Measurements from ENCODE around the gene MAP3K6. TPM values are rescaled to one million over a fixed set of nuclear protein-coding genes. Genes with fewer than 3 reads are reported as not detected.

MAP3K6 gene, protein sequence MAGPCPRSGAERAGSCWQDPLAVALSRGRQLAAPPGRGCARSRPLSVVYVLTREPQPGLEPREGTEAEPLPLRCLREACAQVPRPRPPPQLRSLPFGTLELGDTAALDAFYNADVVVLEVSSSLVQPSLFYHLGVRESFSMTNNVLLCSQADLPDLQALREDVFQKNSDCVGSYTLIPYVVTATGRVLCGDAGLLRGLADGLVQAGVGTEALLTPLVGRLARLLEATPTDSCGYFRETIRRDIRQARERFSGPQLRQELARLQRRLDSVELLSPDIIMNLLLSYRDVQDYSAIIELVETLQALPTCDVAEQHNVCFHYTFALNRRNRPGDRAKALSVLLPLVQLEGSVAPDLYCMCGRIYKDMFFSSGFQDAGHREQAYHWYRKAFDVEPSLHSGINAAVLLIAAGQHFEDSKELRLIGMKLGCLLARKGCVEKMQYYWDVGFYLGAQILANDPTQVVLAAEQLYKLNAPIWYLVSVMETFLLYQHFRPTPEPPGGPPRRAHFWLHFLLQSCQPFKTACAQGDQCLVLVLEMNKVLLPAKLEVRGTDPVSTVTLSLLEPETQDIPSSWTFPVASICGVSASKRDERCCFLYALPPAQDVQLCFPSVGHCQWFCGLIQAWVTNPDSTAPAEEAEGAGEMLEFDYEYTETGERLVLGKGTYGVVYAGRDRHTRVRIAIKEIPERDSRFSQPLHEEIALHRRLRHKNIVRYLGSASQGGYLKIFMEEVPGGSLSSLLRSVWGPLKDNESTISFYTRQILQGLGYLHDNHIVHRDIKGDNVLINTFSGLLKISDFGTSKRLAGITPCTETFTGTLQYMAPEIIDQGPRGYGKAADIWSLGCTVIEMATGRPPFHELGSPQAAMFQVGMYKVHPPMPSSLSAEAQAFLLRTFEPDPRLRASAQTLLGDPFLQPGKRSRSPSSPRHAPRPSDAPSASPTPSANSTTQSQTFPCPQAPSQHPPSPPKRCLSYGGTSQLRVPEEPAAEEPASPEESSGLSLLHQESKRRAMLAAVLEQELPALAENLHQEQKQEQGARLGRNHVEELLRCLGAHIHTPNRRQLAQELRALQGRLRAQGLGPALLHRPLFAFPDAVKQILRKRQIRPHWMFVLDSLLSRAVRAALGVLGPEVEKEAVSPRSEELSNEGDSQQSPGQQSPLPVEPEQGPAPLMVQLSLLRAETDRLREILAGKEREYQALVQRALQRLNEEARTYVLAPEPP (N-terminal part only)
- total RNA-seq = 100 to 1,000 TPM in 1 of 4 donors, 10 to 100 TPM in 3; 26.4 to 129 (median 35.1) TPM

GRCh38 chr1:27366411-27367159 is at the start of gene MAP3K6:
TSS of gene MAP3K6 (minus strand) at chr1:27366961. CDS start at chr1:27366597, 364 bp downstream.
- TF ChIP-seq, protein P1, sequence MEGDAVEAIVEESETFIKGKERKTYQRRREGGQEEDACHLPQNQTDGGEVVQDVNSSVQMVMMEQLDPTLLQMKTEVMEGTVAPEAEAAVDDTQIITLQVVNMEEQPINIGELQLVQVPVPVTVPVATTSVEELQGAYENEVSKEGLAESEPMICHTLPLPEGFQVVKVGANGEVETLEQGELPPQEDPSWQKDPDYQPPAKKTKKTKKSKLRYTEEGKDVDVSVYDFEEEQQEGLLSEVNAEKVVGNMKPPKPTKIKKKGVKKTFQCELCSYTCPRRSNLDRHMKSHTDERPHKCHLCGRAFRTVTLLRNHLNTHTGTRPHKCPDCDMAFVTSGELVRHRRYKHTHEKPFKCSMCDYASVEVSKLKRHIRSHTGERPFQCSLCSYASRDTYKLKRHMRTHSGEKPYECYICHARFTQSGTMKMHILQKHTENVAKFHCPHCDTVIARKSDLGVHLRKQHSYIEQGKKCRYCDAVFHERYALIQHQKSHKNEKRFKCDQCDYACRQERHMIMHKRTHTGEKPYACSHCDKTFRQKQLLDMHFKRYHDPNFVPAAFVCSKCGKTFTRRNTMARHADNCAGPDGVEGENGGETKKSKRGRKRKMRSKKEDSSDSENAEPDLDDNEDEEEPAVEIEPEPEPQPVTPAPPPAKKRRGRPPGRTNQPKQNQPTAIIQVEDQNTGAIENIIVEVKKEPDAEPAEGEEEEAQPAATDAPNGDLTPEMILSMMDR (IDR thresholded peaks at IDR 0.05; ENCODE audit: low read depth) = no peak

- TF ChIP-seq, protein P1 (IDR thresholded peaks at IDR 0.05; ENCODE audit: low read depth) = no peak
Measured at GRCh38 chr1:27414091-27414490, 47.3 kb upstream of the MAP3K6 start.

DNA sequence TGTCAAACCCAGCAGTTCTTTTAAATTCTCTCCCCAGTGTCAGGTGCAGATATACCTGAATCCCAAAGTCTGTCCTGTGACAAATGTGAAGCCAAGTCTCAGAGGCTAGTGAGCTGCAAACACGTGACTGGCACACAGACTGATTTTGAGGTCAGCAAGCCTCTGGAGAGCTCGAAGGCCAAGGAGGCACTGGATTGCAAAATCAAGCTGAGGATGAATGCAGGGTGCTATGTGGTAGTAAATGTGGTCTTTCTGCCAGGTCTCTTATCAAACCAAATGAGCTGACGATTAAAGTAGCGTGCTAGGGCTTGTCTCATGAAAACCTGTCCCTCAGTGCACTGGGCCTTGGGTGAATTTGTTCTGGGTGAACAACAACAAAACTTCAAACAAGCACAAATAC is 46.2 kb upstream of the MAP3K6 start:
- TF ChIP-seq, protein P1 (IDR thresholded peaks at IDR 0.05; ENCODE audit: low read depth) = no peak

GRCh38 chr1:27412502-27412901 is 45.7 kb upstream of the MAP3K6 start:
- TF ChIP-seq, protein P1 (IDR thresholded peaks at IDR 0.05; ENCODE audit: low read depth) = no peak

DNA sequence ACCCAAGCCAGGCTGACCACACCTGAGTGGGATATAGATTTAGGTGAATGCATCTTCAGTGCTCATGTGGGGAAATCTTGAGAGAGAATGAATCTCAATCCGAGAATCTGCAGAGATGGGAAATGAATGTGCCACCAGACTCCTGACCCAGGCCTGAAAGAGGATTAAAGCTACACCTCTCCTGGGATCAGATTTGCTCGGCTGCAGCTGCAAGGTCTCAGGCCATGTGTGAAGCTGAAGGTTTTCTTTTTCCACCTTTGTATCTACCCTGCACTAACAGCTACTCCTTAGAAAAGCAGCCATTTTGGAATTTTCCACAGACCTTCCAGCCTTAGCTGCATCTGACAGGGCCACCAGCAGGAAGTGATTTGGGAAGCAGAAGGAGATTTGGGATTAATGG is 43.9 kb upstream of the MAP3K6 start:
- TF ChIP-seq, protein P1 (IDR thresholded peaks at IDR 0.05; ENCODE audit: low read depth) = no peak

GRCh38 chr1:27409669-27410068 is 42.9 kb upstream of the MAP3K6 start:
- TF ChIP-seq, protein P1 (IDR thresholded peaks at IDR 0.05; ENCODE audit: low read depth) = no peak
